NCI-H1930 (cell line): ENCODE data around the gene PLB1.

Experiments used
- DNase-seq, 2 experiments: peaks; one replicate each; lab custom pipeline; 2025; lab: John Stamatoyannopoulos, UW

PLB1 gene

DNA sequence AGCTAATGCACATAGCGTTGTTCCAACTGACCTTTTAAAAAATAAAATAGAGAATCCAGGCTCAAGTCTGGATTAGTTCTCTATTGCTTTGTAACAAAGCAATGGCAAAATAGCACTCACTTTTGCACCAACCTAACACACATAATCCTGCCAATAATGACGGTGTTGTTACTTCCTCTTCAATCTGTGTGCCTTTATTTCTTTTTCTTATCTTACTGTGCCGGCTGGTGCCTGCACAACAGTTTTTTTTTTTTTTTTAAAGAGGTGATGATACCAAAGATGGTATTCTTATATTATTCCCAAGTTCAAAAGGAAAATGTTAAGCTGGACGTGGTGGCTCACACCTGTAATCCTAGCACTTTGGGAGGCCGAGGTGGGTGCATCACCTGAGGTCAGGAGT, 3.4 kb downstream of the PLB1 start:
- no peak for DNase-seq

DNA sequence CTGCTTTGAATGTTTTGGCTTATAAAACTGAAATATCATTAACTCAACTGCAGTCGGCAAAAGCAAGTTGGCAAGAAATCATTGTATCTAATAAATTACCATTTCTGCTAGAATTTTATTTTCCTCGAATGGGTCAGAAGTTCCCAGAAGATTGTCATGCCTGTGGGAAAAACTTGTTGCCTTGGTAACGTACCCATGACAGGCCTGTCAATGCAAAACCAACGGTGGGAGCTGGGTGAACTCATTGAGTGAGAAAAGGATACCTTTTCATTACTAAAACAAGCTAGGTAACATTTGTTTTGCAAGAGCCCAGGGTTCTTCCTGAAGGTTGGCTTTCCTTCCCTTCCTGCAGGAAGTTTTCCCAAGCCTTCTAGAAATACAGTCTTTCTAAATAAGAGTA, 9.5 kb downstream of the PLB1 start:
- DNase-seq: no peak

- DNase-seq: no peak
These were observed 10.5 kb downstream of the PLB1 start for GRCh38 chr2:28506112-28506910.

DNA sequence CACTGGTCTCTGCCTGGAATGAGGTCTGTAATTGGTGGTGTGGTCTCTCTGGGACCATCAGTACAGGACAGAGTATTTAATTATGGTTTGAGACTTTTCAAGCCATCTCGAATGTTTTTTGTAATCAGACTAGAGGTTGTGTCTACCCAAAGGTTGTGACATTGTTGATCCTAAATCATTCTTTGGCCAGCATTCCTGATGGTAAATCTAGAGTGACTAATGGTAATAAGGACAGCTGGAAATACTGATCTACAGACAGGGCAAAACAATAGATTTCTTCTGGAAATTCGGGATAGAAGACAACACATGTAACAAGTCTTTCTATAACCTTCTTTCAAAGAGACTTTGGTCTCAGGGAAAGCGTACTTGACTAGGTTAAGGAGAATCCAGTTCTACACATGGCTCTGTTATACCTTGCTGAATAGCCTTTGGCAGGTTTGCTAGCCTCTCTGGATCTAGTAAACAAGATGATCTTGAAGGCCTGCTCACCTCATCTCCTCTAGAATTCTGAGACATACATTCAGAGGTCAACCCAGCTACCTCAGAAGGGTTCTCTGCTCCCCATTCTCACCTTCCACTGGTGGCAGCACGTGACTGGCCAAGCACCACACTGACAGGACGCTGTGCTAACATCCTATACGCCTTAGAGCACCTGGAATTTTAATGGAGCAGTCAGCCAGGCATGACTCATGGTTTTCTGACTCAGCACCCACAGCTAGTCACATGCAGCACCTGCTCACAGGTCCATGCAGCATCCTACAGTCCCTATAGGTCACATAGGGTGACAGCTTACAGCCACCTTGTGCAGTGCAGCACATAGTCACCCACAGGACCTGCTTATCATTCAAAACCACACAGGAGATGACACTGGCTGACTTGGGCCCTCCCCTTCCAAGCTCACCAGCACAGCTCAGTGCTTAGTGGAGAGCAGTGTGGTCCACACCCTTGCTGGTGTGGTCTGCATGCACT, 12.2 kb downstream of the PLB1 start:
- no peak for DNase-seq

GRCh38 chr2:28509361-28509760, 13.5 kb downstream of the PLB1 start:
- no peak for DNase-seq

DNA sequence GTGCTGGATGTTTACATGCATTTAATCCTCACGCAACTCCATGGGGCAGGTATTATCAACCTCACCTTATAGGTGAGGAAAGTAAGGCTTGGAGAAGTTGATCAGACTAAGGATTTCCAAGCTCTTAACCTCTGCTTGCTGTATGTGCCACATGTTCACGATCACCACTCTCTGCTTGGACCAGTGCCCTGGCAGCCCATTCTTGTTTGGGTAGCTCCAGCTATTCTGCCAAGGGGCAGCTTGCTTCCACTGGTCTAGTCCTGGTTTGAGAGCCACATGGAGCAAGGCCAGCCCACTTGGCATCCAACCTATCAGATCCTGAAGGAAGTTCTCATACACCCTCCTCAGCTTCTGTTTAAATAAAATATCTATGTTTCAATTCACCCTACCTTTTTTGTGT, 14.3 kb downstream of the PLB1 start:
- no peak for DNase-seq

- no peak for DNase-seq
These were observed 16.2 kb downstream of the PLB1 start for GRCh38 chr2:28511871-28512606.

DNA sequence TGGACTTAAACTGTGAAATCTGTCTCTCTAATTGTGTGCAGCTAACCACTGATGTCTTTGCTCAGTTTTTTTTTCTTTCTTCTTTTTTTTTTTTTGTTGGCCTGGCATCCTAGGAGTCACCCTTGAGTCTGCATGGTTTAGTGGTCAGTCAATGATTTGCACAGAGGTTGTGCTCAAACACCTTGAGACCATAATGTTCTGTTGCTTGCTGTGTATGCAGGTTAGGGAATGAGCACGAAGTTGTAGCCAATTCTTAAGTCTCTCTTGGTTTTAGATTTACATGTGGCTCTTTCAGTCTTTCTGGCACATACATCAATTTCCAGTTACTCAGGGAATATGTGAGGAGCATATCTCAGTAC, 16.7 kb downstream of the PLB1 start:
- no peak for DNase-seq

GRCh38 chr2:28513097-28513496, 17.2 kb downstream of the PLB1 start:
- no peak for DNase-seq

DNA sequence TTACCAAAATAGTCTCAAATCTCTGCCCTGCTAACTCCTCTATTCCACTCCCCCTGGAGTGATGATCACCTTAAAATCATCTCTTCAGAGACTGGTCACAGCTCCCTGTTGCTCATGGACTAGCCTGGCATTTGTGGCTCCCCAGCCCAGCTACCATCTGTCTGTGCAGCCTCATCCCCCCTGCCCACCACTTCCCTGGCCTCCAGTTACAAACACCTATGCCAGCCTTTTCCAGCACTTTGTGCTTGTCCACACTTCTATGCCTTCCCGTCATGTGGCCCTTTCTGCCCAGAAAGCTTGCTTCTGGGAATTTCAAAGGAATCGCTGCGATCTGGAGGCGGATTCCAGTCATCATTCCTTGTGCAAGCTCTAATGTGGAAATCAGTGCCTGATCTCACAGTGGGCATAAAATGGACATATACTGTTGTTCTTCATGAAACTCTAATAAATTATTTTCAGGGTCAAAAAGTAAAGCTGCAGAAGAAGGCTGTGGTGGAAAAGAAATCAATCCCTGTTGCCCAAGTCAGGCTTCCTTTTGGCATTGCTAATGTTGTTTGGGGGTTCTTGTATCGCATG, 19.4 kb downstream of the PLB1 start:
- DNase-seq: no peak

- DNase-seq: no peak
These were observed 20.6 kb downstream of the PLB1 start for GRCh38 chr2:28516430-28516829.

GRCh38 chr2:28516950-28517349, 21.1 kb downstream of the PLB1 start:
- DNase-seq: no peak

GRCh38 chr2:28521663-28522062, 25.8 kb downstream of the PLB1 start:
- no peak for DNase-seq

GRCh38 chr2:28522481-28522880, 26.6 kb downstream of the PLB1 start:
- DNase-seq: no peak

GRCh38 chr2:28523902-28524301, 28.0 kb downstream of the PLB1 start:
- DNase-seq: no peak

- no peak for DNase-seq
These were observed 29.6 kb downstream of the PLB1 start for GRCh38 chr2:28525481-28525880.

- no peak for DNase-seq
These were observed 30.8 kb downstream of the PLB1 start for GRCh38 chr2:28526527-28527132.

GRCh38 chr2:28527196-28527595, 31.3 kb downstream of the PLB1 start:
- no peak for DNase-seq

GRCh38 chr2:28528206-28528605, 32.3 kb downstream of the PLB1 start:
- DNase-seq: no peak

- no peak for DNase-seq
These were observed 34.9 kb downstream of the PLB1 start for GRCh38 chr2:28530782-28531181.

- DNase-seq: no peak
These were observed 36.5 kb downstream of the PLB1 start for GRCh38 chr2:28532399-28532798.
